ENCODE data around the gene SAAL1. TPM values are rescaled to one million over a fixed set of nuclear protein-coding genes. Genes with fewer than 3 reads are reported as not detected.
A peak's percentile ranks its signal among the peaks of the same experiment; 100 is the strongest.
"Not testable (repeated sequence)": the region's sequence is repeated elsewhere in the genome, so short reads cannot be mapped to it uniquely, and the experiment has no call there.

Gene SAAL1
- polyA plus RNA-seq (ENCODE audit: insufficient read length in 4 of 4): 10 to 100 TPM; 22.2 to 28.6 (median 27.3) TPM

DNA sequence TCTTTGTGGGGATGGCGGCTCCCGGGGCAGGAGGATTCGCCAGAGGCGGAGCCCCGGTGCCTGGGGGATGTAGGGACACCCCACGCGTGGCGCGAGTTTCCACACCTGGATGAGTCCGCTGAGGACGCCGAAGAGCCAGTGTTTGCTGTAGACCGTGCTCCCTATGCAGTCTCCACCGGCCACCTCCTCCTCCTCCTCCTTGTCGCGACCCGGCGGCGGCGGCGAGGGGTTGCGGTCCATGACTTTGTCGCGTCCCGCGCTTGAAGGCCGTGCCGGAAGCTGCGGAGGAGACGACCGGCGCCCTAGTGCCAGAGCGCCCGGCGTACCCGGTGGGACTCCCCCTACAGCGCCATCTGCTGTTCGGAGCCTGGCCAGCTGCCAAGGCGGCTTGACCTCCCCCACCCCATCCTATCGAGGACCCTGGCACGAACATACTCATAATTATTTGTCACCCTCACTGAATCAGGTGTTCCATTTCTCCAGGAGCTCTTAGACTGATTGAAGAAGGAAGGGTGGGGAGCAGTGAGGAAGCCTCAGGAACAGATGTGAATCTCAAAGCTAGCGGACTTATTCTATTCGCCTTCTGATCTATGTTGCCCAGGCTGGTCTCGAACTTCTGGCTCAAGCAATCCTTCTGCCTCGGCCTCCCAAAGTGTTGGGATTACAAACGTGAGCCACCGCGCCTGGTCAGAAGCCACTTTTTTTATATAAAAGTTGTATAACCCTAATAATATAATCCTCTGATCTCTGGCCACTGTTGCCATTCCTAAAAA is at the start of gene SAAL1:
Gene SAAL1 (minus strand): TSS at position 281 of the 773 bp plus-strand sequence. CDS start 41 bp downstream, at position 240.
- DNase-seq (ENCODE audit: low read depth in 4 of 4, low spot score in 3 of 4): peak; percentile 63 to 74 (median 70)

- no peak for DNase-seq (ENCODE audit: low read depth in 4 of 4, low spot score in 3 of 4)
Measured at GRCh38 chr11:18151581-18151980, 45.7 kb upstream of the SAAL1 start.

- DNase-seq (ENCODE audit: low read depth in 4 of 4, low spot score in 3 of 4): no peak
Measured at GRCh38 chr11:18145837-18146236, 40.0 kb upstream of the SAAL1 start.

- DNase-seq (ENCODE audit: low read depth in 4 of 4, low spot score in 3 of 4): no peak
Measured at GRCh38 chr11:18145025-18145424, 39.1 kb upstream of the SAAL1 start.

DNA sequence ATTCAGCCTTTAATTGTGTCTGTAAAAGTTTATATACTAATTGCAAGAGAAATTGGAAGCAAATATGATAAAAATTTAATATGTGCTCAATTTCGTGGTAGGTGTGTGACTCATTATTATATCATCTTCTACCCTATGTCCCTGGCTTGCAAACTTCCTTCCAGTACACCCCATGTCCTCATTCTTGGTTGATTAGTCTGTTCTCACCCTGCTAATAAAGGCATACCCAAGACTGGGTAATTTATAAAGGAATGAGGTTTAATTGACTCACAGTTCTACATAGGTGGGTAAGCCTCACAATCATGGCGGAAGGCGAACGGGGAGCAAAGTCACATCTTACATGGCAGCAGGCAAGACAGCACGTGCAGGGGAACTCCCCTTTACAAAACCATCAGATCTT is 38.4 kb upstream of the SAAL1 start:
- DNase-seq (ENCODE audit: low read depth in 4 of 4, low spot score in 3 of 4): no peak

- no peak for DNase-seq (ENCODE audit: low read depth in 4 of 4, low spot score in 3 of 4)
Measured at GRCh38 chr11:18140145-18140544, 34.3 kb upstream of the SAAL1 start.

DNA sequence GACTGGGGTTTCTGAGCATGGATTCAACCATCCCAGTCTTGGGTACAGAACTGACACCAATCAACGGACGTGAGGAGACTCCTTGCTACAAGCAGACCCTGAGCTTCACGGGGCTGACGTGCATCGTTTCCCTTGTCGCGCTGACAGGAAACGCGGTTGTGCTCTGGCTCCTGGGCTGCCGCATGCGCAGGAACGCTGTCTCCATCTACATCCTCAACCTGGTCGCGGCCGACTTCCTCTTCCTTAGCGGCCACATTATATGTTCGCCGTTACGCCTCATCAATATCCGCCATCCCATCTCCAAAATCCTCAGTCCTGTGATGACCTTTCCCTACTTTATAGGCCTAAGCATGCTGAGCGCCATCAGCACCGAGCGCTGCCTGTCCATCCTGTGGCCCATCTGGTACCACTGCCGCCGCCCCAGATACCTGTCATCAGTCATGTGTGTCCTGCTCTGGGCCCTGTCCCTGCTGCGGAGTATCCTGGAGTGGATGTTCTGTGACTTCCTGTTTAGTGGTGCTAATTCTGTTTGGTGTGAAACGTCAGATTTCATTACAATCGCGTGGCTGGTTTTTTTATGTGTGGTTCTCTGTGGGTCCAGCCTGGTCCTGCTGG is 31.4 kb upstream of the SAAL1 start:
- DNase-seq (ENCODE audit: low read depth in 4 of 4, low spot score in 3 of 4): no peak

- DNase-seq (ENCODE audit: low read depth in 4 of 4, low spot score in 3 of 4): no peak
Measured at GRCh38 chr11:18135308-18135707, 29.4 kb upstream of the SAAL1 start.

DNA sequence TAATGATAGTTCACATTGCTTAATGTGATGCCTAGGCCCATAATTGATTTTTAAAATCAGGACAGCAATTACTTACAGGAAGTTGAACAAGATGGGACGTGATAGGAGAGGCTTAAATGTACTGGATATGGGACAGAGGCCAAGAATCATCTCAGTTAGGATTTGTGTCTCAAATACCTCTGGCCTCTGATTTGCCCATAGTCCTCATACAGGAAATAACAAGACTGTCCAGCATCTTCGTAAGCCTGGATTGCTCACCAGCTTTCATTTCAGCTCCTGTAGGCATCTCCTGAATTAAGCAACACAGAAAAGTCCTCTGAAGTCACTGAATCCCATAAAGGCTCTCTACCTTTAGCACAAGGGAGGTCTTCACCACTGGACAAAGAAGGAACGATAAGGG is 26.5 kb upstream of the SAAL1 start, which contains the start of gene MRGPRX3:
Gene MRGPRX3 (plus strand): TSS at position 231 of the 400 bp plus-strand sequence. CDS start 4,632 bp downstream, outside the sequence.
- DNase-seq (ENCODE audit: low read depth in 4 of 4, low spot score in 3 of 4): no peak

- not testable (repeated sequence) for DNase-seq (ENCODE audit: low read depth in 4 of 4, low spot score in 3 of 4)
Measured at GRCh38 chr11:18131115-18131514, 25.2 kb upstream of the SAAL1 start.

- not testable (repeated sequence) for DNase-seq (ENCODE audit: low read depth in 4 of 4, low spot score in 3 of 4)
Measured at GRCh38 chr11:18121331-18121828, 15.5 kb upstream of the SAAL1 start.

DNA sequence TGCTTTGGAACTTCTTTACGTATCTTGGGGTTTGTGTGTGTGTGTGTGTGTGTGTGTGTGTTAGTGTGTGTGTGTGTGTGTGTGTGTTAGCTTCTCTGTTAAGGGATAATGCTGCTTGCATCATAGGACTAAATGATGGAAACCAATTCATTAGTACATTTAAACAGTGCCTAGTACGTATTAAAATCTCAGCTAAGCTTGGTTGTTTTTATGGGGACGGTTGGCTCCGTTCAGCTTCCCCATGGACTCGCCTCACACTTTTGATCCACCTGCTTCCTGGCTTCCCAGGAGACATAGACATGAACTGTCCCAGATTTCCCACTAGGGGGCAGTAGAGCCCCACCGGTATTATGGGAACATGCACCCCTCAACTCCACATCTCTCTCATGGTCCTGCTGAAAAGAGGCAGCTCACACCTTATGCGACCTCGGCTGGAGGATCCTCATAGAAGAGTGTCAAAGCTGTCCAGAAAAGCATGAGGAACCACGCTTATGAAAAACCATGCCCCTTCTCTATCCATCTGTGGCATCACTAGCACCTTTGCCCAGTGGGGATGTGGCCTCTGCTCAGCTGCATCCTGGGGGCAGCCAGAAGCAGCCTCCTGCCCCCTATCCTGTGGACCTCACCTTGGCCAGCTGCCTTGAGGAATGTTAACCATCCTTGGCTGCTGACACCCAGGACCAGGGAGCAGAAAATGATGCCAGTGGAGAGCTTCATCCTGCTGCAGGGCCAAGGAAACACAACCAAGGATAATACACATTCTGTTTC is 9.7 kb upstream of the SAAL1 start:
- peak; percentile 33 to 58 (median 42) for DNase-seq (ENCODE audit: low read depth in 4 of 4, low spot score in 3 of 4)

GRCh38 chr11:18111005-18111404 is 5.1 kb upstream of the SAAL1 start:
- DNase-seq (ENCODE audit: low read depth in 4 of 4, low spot score in 3 of 4): no peak

DNA sequence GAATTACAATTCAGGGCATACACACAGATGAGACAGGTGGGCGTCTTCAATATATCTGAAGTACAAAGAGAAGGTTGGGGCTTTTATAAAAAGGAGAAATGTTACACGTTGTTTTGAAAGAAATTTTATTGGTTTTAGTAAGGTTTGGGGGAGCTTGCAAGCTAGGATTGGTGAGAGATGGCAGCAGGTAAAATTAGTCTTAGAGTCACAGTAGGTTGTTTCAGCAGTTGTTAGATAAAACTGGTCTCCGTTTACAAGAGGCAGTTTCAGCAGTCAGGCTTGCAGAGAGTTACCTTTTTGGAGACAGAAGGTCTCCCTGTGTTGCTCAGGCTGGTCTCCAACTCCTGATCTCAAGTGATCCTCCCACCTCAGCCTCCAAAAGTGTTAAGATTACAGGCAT is 2.4 kb upstream of the SAAL1 start:
- no peak for DNase-seq (ENCODE audit: low read depth in 4 of 4, low spot score in 3 of 4)

- DNase-seq (ENCODE audit: low read depth in 4 of 4, low spot score in 3 of 4): no peak
Measured at GRCh38 chr11:18106688-18107087, 806 bp upstream of the SAAL1 start.

DNA sequence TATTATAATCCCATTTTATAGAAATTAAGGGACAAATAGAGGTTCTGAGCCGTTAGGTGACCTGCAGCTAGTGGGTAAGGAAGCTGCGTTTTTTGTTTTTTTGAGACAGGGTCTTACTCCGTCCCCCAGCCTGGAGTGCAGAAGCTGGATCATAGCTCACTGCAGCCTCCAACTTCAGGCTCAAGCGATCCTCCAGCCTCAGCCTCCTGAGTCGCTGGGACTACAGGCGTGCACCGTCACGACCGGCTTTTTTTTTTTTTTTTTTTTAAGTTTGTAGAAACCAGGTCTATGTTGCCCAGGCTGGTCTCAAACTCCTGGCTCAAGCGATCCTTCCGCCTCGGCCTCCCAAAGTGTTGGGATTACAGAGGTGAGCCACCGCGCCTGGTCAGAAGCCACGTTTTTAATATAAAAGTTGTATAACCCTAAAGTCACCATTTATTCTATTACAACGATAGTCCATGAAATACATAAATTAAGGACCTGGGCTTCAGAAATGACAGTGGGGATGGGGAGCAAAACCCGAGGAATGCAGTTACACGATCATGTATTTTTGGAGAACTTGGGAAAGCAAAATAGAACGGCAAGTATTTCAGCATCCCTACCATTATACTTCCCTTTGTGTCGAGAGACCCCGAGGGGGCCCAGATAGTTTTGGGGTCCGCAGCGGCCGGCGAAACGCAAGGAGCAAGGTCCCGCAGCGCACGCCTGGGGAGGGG is 638 bp downstream of the SAAL1 start:
- peak in 2 of 4 donors; percentile 2 to 11 for DNase-seq (ENCODE audit: low read depth in 4 of 4, low spot score in 3 of 4)

DNA sequence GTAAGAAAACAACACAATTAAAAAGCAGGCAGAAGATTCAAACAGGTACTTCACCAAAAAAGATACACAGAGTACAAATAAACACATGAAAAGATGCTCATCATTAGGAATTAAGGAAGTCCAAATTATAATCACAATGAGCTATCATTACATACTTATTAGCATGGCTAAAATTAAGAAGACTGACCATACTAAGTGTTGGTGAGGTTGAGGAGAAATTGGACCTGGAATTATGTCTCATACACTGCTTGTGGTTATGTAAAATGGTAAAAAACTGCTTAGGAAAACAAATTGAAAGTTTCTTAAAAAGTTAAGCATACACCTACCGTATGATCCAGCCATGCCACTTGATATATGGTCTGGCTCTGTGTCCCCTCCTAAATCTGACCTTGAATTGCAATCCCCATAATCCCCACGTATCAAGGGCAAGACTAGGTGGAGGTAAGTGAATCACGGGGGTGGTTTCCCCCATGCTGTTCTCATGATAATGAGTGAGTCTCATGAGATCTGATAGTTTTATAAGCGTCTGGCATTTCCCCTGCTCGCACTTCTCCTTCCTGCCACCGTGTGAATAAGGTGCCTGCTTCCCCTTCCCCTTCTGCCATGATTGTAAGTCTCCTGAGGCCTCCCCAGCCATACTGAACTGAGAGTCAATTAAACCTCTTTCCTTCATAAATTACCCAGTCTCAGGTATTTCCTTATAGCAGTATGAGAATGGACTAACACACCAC is 4.8 kb downstream of the SAAL1 start:
- DNase-seq (ENCODE audit: low read depth in 4 of 4, low spot score in 3 of 4): no peak

- no peak for DNase-seq (ENCODE audit: low read depth in 4 of 4, low spot score in 3 of 4)
Measured at GRCh38 chr11:18093959-18094358, 11.9 kb downstream of the SAAL1 start.

DNA sequence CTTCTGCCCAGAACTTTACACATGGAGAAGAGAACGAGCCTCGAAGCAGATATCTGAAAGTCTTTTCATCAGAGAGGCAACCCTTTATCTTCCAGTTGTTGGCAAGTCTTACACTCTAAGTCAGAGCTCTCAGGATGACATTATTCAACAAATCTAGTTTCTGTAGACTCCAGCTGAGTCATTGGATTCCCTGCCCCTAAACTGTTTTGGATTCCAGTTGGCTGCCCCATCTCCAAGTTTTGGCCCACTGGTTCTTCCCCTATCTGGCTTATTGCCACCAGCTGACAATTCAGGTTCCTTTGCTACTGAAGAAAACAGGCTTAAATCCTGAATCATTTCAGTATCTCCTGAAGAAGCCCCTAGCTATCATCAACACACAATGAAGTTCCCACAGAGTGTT is 14.2 kb downstream of the SAAL1 start:
- no peak for DNase-seq (ENCODE audit: low read depth in 4 of 4, low spot score in 3 of 4)

- no peak for DNase-seq (ENCODE audit: low read depth in 4 of 4, low spot score in 3 of 4)
Measured at GRCh38 chr11:18088966-18089365, 16.9 kb downstream of the SAAL1 start.

Measured in right renal pelvis (tissue), 4 donors.